GM18517 (cell line): ENCODE measurements around the gene SNX13.

Source experiments
- ATAC-seq: cut with Tn5 transposase; IDR thresholded peaks from one replicate; pipeline ENCODE4 v1.9.1; 2021; ENCODE audit warnings: mild to moderate bottlenecking, moderate library complexity; ENCODE audit not compliant: unreplicated experiment

Gene SNX13

GRCh38 chr7:17792075-17792936, 148.0 kb downstream of the SNX13 start:
- no peak for ATAC-seq

GRCh38 chr7:17787257-17787656, 153.0 kb downstream of the SNX13 start:
- ATAC-seq: no peak

GRCh38 chr7:17786314-17786852, 153.9 kb downstream of the SNX13 start:
- ATAC-seq: no peak

GRCh38 chr7:17782216-17782549, 158.1 kb downstream of the SNX13 start:
- no peak for ATAC-seq

GRCh38 chr7:17781491-17782215, 158.6 kb downstream of the SNX13 start:
- ATAC-seq: no peak

- no peak for ATAC-seq
Observed at GRCh38 chr7:17779381-17779780, 160.9 kb downstream of the SNX13 start.

- no peak for ATAC-seq
Observed at GRCh38 chr7:17774716-17775288, 165.5 kb downstream of the SNX13 start.

GRCh38 chr7:17774248-17774647, 166.0 kb downstream of the SNX13 start:
- ATAC-seq: no peak

GRCh38 chr7:17773289-17773626, 167.0 kb downstream of the SNX13 start:
- ATAC-seq: no peak

- ATAC-seq: no peak
Observed at GRCh38 chr7:17772581-17773288, 167.6 kb downstream of the SNX13 start.

GRCh38 chr7:17771901-17772408, 168.3 kb downstream of the SNX13 start:
- ATAC-seq: no peak

- ATAC-seq: no peak
Observed at GRCh38 chr7:17770710-17771375, 169.5 kb downstream of the SNX13 start.

- peak; percentile 75 for ATAC-seq
Observed at GRCh38 chr7:17769918-17770317, 170.4 kb downstream of the SNX13 start.

GRCh38 chr7:17758008-17758407, 182.3 kb downstream of the SNX13 start:
- no peak for ATAC-seq

- ATAC-seq: no peak
Observed at GRCh38 chr7:17746020-17746530, 194.2 kb downstream of the SNX13 start.

GRCh38 chr7:17745610-17746009, 194.7 kb downstream of the SNX13 start:
- no peak for ATAC-seq

- ATAC-seq: no peak
Observed at GRCh38 chr7:17743316-17743715, 197.0 kb downstream of the SNX13 start.

GRCh38 chr7:17741426-17741825, 198.9 kb downstream of the SNX13 start:
- ATAC-seq: no peak
